Stimulated activated CD4-positive, alpha-beta T cell treated with anti-CD3 and anti-CD28 coated beads, Interleukin-4, amount 100 ng/mL, for 4 hours (primary cell): ENCODE measurements around the gene DDAH1.
A peak's percentile ranks its signal among the peaks of the same experiment; 100 is the strongest.

Experiments
- DNase-seq, 2 experiments: peaks; one replicate each; pipeline ENCODE4 v3.0.0-alpha.2; 2020

Gene DDAH1

GRCh38 chr1:85295006-85295431 is 169.9 kb downstream of the DDAH1 start:
- DNase-seq: no peak

GRCh38 chr1:85290826-85291225 is 174.1 kb downstream of the DDAH1 start:
- no peak for DNase-seq

GRCh38 chr1:85289848-85290335 is 175.1 kb downstream of the DDAH1 start:
- no peak for DNase-seq

- DNase-seq: no peak
These were observed 175.6 kb downstream of the DDAH1 start for GRCh38 chr1:85289207-85289847.

GRCh38 chr1:85284202-85284601 is 180.8 kb downstream of the DDAH1 start:
- no peak for DNase-seq

GRCh38 chr1:85283475-85284199 is 181.3 kb downstream of the DDAH1 start:
- no peak for DNase-seq

GRCh38 chr1:85282424-85282823 is 182.5 kb downstream of the DDAH1 start:
- no peak for DNase-seq

- no peak for DNase-seq
These were observed 184.3 kb downstream of the DDAH1 start for GRCh38 chr1:85280636-85281035.

- no peak for DNase-seq
These were observed 185.4 kb downstream of the DDAH1 start for GRCh38 chr1:85279458-85280080.

- DNase-seq: peak; percentile 25 to 69
These were observed 186.1 kb downstream of the DDAH1 start for GRCh38 chr1:85278853-85279314.

- DNase-seq: no peak
These were observed 187.2 kb downstream of the DDAH1 start for GRCh38 chr1:85277802-85278201.

GRCh38 chr1:85276978-85277639 is 187.8 kb downstream of the DDAH1 start:
- DNase-seq: no peak

GRCh38 chr1:85276215-85276977 is 188.6 kb downstream of the DDAH1 start, which contains the start of gene BCL10:
TSS of gene BCL10 (minus strand) at chr1:85276632. CDS start at chr1:85276352, 280 bp downstream.
- peak; percentile 95 to 97 for DNase-seq

- DNase-seq: peak in 1 of 2 experiments; percentile 31
These were observed 189.2 kb downstream of the DDAH1 start for GRCh38 chr1:85275701-85276214.

- no peak for DNase-seq
These were observed 189.9 kb downstream of the DDAH1 start for GRCh38 chr1:85274969-85275453.

- DNase-seq: no peak
These were observed 191.6 kb downstream of the DDAH1 start for GRCh38 chr1:85273397-85273796.

GRCh38 chr1:85268801-85269585 is 196.0 kb downstream of the DDAH1 start:
- no peak for DNase-seq
